GM19328 (cell line): Measurements from ENCODE around the gene SLC9A8.

Experiments
- ATAC-seq: cut with Tn5 transposase; IDR thresholded peaks from one replicate; pipeline ENCODE4 v1.9.1; 2021; ENCODE audit warnings: mild to moderate bottlenecking, moderate library complexity; ENCODE audit not compliant: unreplicated experiment

SLC9A8 gene

GRCh38 chr20:49811825-49812506 is 662 bp upstream of the SLC9A8 start:
- ATAC-seq, result no peak

GRCh38 chr20:49813305-49813974 is 812 bp downstream of the SLC9A8 start:
- peak; percentile 11 for ATAC-seq

- ATAC-seq, result no peak
Observed at GRCh38 chr20:49814057-49814694, 1.5 kb downstream of the SLC9A8 start.

- ATAC-seq, result no peak
Observed at GRCh38 chr20:49818816-49819215, 6.2 kb downstream of the SLC9A8 start.

- no peak for ATAC-seq
Observed at GRCh38 chr20:49819702-49820101, 7.1 kb downstream of the SLC9A8 start.

GRCh38 chr20:49821381-49821780 is 8.8 kb downstream of the SLC9A8 start:
- ATAC-seq, result no peak

- ATAC-seq, result no peak
Observed at GRCh38 chr20:49821870-49822331, 9.3 kb downstream of the SLC9A8 start.

GRCh38 chr20:49823152-49823847 is 10.7 kb downstream of the SLC9A8 start:
- no peak for ATAC-seq

GRCh38 chr20:49824206-49824605 is 11.6 kb downstream of the SLC9A8 start:
- ATAC-seq, result no peak

GRCh38 chr20:49825521-49826033 is 12.9 kb downstream of the SLC9A8 start:
- no peak for ATAC-seq

GRCh38 chr20:49831022-49831769 is 18.6 kb downstream of the SLC9A8 start:
- ATAC-seq, result no peak

- ATAC-seq, result no peak
Observed at GRCh38 chr20:49831770-49832631, 19.4 kb downstream of the SLC9A8 start.

GRCh38 chr20:49832632-49833327 is 20.2 kb downstream of the SLC9A8 start:
- no peak for ATAC-seq

- no peak for ATAC-seq
Observed at GRCh38 chr20:49833483-49833882, 20.9 kb downstream of the SLC9A8 start.

- no peak for ATAC-seq
Observed at GRCh38 chr20:49835031-49835430, 22.4 kb downstream of the SLC9A8 start.

GRCh38 chr20:49838546-49838945 is 25.9 kb downstream of the SLC9A8 start:
- no peak for ATAC-seq

GRCh38 chr20:49843139-49843538 is 30.5 kb downstream of the SLC9A8 start:
- no peak for ATAC-seq

GRCh38 chr20:49843770-49844380 is 31.2 kb downstream of the SLC9A8 start:
- no peak for ATAC-seq

- ATAC-seq, result no peak
Observed at GRCh38 chr20:49845060-49845459, 32.4 kb downstream of the SLC9A8 start.
